ENCODE results near the gene GSK3A. TPM values are rescaled to one million over a fixed set of nuclear protein-coding genes. Genes with fewer than 3 reads are reported as not detected.

The GSK3A gene
- total and polyA plus RNA-seq, 7 donors: 17.4 to 49.5 (median 28.5) TPM

DNA sequence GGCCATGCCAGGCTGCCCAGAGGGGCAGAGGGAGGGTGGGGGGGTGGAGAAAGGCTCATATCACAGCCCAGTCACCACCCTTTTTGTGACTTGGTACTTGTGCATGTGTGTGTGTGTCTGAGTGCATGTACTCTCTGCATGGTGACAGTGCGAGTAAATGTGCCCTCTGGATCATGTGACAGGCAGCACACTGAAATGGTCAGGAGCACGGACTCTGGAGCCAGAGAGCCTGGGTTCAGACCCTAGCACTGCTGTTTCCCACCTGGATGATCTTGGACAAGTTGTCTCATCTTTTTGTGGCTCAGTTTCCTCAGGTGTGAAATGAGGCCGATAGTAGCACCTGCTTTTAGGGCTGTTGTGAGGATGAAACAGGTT, 28.6 kb upstream of the GSK3A start:
- peaks cover 0 to 49% (median 41%) of the 10 kb centered on the region in 4 donors for H3K4me1 ChIP-seq

DNA sequence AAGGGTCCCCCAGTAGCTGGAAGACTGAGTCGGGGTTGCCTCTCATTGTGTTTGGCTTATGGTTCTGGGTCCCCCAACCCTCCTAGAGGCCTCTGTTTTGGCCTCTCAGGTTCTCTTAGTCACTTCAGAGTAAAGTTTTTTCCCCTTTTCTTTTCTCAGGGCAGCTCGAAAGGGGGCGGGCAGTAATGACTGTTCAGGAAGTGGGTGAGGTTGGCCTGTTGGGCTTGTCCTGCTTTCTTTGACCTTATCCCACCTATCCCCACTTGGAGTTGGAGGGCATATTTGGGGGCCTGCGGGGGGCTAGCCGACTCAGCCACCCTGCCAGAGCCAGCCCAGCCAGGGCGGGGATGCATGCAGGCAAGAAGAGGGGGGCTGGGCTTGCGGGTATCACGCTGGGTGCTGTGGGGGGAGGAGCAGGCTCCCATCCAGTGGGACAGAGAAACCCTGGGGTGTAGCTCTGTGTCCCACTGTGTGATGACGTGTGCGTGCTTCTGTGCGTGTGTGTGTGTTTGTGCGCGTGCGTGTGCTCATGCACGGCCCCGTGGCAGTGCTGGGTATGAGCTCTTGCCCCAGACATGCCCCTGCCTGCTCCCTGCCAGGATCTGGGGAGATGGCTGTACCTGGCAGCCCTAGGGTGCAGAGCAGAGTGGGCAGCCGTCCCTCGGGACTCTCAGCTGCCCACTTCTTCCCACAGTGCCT, 28.1 kb upstream of the GSK3A start:
- peaks cover 0 to 48% (median 39%) of the 10 kb centered on the region in 4 donors for H3K4me1 ChIP-seq
- DNase-seq: peak; percentile 92
- peak overlapping the region; percentile 89 to 96 (median 90) for H3K27ac ChIP-seq
- intact Hi-C loops (cut with DNase I): no loop called here
- H3K4me3 ChIP-seq: peak overlapping the region; percentile 11 to 67 (median 65)
- H3K36me3 ChIP-seq: peaks cover 16 to 34% (median 21%) of the 10 kb centered on the region in 4 donors
- TF ChIP-seq EP300 (IDR thresholded peaks at IDR 0.05) (peak in 2 of 4 donors; percentile 41 to 61), POLR2AphosphoS5 (IDR thresholded peaks at IDR 0.05) (peak; percentile 47 to 82 (median 54)), POLR2A (IDR thresholded peaks at IDR 0.05) (peak in 1 of 2 donors; percentile 28)
- TF ChIP-seq, protein P1, sequence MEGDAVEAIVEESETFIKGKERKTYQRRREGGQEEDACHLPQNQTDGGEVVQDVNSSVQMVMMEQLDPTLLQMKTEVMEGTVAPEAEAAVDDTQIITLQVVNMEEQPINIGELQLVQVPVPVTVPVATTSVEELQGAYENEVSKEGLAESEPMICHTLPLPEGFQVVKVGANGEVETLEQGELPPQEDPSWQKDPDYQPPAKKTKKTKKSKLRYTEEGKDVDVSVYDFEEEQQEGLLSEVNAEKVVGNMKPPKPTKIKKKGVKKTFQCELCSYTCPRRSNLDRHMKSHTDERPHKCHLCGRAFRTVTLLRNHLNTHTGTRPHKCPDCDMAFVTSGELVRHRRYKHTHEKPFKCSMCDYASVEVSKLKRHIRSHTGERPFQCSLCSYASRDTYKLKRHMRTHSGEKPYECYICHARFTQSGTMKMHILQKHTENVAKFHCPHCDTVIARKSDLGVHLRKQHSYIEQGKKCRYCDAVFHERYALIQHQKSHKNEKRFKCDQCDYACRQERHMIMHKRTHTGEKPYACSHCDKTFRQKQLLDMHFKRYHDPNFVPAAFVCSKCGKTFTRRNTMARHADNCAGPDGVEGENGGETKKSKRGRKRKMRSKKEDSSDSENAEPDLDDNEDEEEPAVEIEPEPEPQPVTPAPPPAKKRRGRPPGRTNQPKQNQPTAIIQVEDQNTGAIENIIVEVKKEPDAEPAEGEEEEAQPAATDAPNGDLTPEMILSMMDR (IDR thresholded peaks at IDR 0.05): no peak
- H3K9me3 ChIP-seq: no peaks in the 10 kb centered on the region
- no peaks in the 10 kb centered on the region for H3K27me3 ChIP-seq
- WGBS, 2 donors: 4 to 12% methylated on average over 18 of the region's 18 CpGs

More for the DNA sequence above, 28.6 kb upstream of the GSK3A start:
- no peak for TF ChIP-seq POLR2A (IDR thresholded peaks at IDR 0.05)
- Histone ChIP-seq H3K4me3 (peak overlapping the region in 3 of 4 donors; percentile 64 to 67 (median 66)), H3K27me3 (no peaks in the 10 kb centered on the region), H3K36me3 (peaks cover 16 to 34% (median 21%) of the 10 kb centered on the region in 4 donors), H3K27ac (peak overlapping the region; percentile 89 to 96 (median 90)), H3K9me3 (no peaks in the 10 kb centered on the region)
- DNase-seq: no peak
- intact Hi-C loops (cut with DNase I): no loop called here
- 45 to 67% methylated on average over 3 of the region's 3 CpGs for WGBS, 2 donors

DNA sequence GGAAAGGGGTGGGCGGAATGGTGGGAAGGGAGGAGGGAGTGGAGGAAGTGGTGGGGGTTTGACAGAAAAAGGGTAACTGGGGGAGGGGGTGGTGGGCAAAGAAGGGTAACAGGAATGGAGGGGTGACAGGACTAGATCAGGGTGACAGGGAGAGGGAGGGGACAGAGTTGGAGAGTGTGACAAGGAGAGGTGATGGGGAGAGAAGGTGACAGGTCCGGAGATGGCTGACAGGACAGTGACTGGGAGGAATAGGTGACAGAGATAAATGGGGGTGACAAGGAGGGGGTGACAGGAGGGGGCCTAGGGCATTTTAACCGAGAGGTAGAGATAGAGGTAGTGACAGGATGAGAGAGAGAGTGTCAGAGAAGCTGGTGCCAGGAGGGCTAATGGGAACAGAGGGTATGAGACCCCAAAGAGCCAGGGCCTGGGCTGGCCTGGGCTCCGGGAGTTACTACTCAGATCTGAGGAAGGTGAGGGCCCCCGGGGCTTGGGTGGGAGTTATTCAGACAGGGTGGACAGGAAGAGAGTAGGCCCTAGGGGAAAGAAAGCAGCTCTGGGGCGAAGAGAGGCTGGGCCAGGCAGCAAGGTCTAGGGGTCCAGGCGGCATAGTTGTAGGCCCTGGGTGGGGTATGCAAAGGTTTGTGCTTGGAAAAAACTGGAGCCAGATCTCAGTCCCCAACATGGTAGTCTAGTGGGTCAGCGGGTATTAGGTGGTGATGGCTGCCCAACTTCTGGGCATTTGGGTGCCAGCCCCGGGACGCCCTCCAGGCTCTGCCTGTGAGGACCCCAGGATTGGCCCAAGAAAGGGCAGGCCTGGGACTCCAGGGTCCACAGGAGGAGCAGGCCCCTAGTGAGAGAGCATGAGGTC, 27.3 kb upstream of the GSK3A start:
- Histone ChIP-seq H3K9me3 (no peaks in the 10 kb centered on the region), H3K36me3 (peaks cover 16 to 30% (median 20%) of the 10 kb centered on the region in 4 donors), H3K27ac (peak overlapping the region; percentile 89 to 96 (median 90)), H3K4me1 (peaks cover 0 to 41% (median 32%) of the 10 kb centered on the region in 4 donors), H3K27me3 (no peaks in the 10 kb centered on the region), H3K4me3 (peak overlapping the region; percentile 64 to 71 (median 66))
- intact Hi-C loops (cut with DNase I): no loop called here
- DNase-seq: peak; percentile 77
- no peak for TF ChIP-seq EP300 (IDR thresholded peaks at IDR 0.05)
- no peak for TF ChIP-seq POLR2AphosphoS5 (IDR thresholded peaks at IDR 0.05)
- no peak for TF ChIP-seq POLR2A (IDR thresholded peaks at IDR 0.05)
- TF ChIP-seq, protein P1 (IDR thresholded peaks at IDR 0.05): no peak
- 35 to 36% methylated on average over 10 of the region's 10 CpGs for WGBS, 2 donors

DNA sequence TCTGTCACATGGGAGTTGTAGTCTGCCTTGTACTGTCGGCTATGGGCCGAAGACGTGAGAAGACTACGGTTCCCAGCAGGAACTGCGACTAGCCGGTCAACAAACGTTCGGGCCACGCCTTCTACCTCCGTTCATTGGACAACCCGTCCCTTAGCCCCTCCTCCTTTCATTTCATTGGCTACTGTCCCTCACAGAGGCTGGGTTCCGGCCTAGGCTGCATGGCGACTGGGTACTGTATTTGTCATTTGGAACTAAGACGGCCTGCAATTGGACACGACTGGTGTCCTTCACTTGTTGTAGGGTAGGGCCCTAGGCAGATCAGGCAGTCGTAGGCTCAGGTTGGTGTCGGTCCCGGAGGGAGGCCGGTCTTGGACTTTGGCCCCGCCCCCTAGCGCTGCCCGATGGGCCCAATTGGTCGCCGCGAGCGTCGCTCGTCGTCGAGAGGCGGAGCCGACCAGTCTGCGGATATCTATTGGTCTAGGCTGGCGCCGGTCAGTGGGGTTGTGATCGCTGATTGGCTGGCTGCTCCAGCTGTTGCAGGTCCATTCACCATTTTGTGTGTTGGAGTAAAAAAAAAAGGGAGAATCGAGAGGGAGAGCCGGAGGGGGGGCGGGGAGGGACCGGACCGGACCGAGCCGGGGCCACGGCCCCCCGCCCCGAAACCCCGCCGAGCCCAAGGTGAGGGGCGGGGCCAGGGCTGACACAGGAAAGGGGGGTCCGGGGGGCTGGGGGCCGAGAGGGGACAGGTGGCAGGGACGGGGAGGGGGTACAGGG, 26.5 kb upstream of the GSK3A start, which contains the start of gene CIC:
Gene CIC, plus strand, starts transcription at position 549 of the 774 bp plus-strand sequence. CDS start 2,532 bp downstream, outside the sequence.
- peak within 1 kb of the TSS; percentile 94 to 99 (median 98) for H3K27ac ChIP-seq
- no peaks in the 10 kb centered on the region for H3K9me3 ChIP-seq
- H3K4me3 ChIP-seq: peak within 1 kb of the TSS; percentile 66 to 74 (median 68)
- intact Hi-C loops (cut with DNase I): loop anchor here (1.0 kb wide), 1 partner anchor 14 kb away; the partner anchor contains the start of gene ERF
- TF ChIP-seq POLR2AphosphoS5 (IDR thresholded peaks at IDR 0.05) (peak in 2 of 4 donors; percentile 19 to 29), EP300 (IDR thresholded peaks at IDR 0.05) (no peak)
- H3K27me3 ChIP-seq: no peaks in the 10 kb centered on the region
- peaks cover 10 to 22% (median 15%) of the 10 kb centered on the region in 4 donors for H3K36me3 ChIP-seq
- H3K4me1 ChIP-seq: peaks cover 0 to 32% (median 29%) of the 10 kb centered on the region in 4 donors
- WGBS, 2 donors: 1% methylated on average over 52 of the region's 52 CpGs
- peak; percentile 100 for DNase-seq

DNA sequence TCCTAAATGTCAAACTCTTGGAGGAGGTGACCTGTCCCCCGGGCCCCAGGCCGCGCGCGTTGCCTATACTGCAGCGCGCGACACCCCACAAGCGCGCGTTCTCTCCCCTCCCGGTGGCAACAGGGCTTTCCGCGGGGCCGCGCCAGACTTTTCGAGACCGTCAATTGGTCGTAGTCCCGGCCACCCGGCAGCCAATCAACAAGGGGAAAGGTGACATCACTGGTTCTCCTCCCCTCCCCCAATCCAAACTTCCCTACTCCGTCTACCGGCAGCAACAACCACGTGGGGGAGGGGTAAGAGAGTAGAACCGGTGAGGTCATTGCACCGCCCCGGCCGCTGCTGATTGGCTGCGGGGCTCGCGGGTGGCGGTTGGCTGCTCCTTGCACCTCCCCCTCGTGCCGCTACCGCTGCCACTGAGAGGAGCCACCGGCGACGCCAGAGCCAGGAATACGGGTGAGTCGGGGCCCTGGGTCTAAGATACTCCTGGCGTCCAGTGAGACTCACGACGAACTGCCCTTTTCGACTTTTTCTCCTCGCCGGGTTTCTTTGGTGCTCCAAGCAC, 25.8 kb upstream of the GSK3A start:
- TF ChIP-seq EP300 (IDR thresholded peaks at IDR 0.05) (peak in 2 of 4 donors; percentile 60 to 83), POLR2A (IDR thresholded peaks at IDR 0.05) (peak; percentile 70 to 79), POLR2AphosphoS5 (IDR thresholded peaks at IDR 0.05) (peak; percentile 76 to 98 (median 89))
- TF ChIP-seq, protein P1 (IDR thresholded peaks at IDR 0.05): peak in 1 of 4 experiments; percentile 16
- Histone ChIP-seq H3K4me3 (peak overlapping the region; percentile 51 to 74 (median 68)), H3K27me3 (no peaks in the 10 kb centered on the region), H3K9me3 (no peaks in the 10 kb centered on the region), H3K36me3 (peaks cover 4 to 16% (median 8%) of the 10 kb centered on the region in 4 donors), H3K4me1 (peaks cover 0 to 32% (median 29%) of the 10 kb centered on the region in 4 donors), H3K27ac (peak overlapping the region; percentile 94 to 99 (median 98))
- DNase-seq: peak; percentile 100
- intact Hi-C loops (cut with DNase I): loop anchor here (1.0 kb wide), 1 partner anchor 13 kb away; the partner anchor contains the start of gene ERF
- WGBS, 2 donors: 0% methylated on average over 46 of the region's 46 CpGs
